H7 (cell line): ENCODE data around the gene CYP2B6. TPM values are rescaled to one million over a fixed set of nuclear protein-coding genes. Genes with fewer than 3 reads are reported as not detected.
"Not testable (repeated sequence)": the region's sequence is repeated elsewhere in the genome, so short reads cannot be mapped to it uniquely, and the experiment has no call there.

ENCODE experiments used
- DNase-seq: peaks from one replicate; pipeline ENCODE4 v3.0.0; 2012
- H3K27me3 ChIP-seq: 2 replicates; pipeline ENCODE4 v1.6.0; 2011; ENCODE audit warnings: mild to moderate bottlenecking, low read length; ENCODE audit not compliant: control insufficient read depth, insufficient read depth
- H3K36me3 ChIP-seq: replicated peaks from 2 replicates; pipeline ENCODE4 v1.5.1; 2011; ENCODE audit warnings: low read length; ENCODE audit not compliant: control insufficient read depth, insufficient read depth
- H3K4me3 ChIP-seq: 2 replicates; pipeline ENCODE4 v1.5.1; 2011; ENCODE audit warnings: low read depth, mild to moderate bottlenecking, control low read depth, low read length, moderate library complexity; ENCODE audit not compliant: insufficient read depth
- total RNA-seq: library from RNA; depleted of rRNA; stranded (reverse); fragments of >200 nt; shearing (Covaris generic); gene quantifications from 2 replicates; pipeline ENCODE4 v1.2.3, GENCODE V29; 2014

The CYP2B6 gene
- total RNA-seq, 1 experiment from 2014 or later = 22.4 TPM

- H3K27me3 ChIP-seq, DNase-seq, H3K4me3 ChIP-seq, H3K36me3 ChIP-seq: not testable (repeated sequence)
Observed at GRCh38 chr19:41003656-41004055, 12.6 kb downstream of the CYP2B6 start.

- DNase-seq = no peak
- Histone ChIP-seq H3K36me3 (no peaks in the 10 kb centered on the region), H3K4me3 (no peak overlapping the region), H3K27me3 (no peaks in the 10 kb centered on the region)
Observed at GRCh38 chr19:41009700-41010235, 18.7 kb downstream of the CYP2B6 start.

- DNase-seq = no peak
- H3K27me3 ChIP-seq = no peaks in the 10 kb centered on the region
- no peaks in the 10 kb centered on the region for H3K36me3 ChIP-seq
- no peak overlapping the region for H3K4me3 ChIP-seq
Observed at GRCh38 chr19:41013359-41013758, 22.3 kb downstream of the CYP2B6 start.

- no peaks in the 10 kb centered on the region for H3K36me3 ChIP-seq
- no peaks in the 10 kb centered on the region for H3K27me3 ChIP-seq
- no peak overlapping the region for H3K4me3 ChIP-seq
- DNase-seq = no peak
Observed at GRCh38 chr19:41014643-41015042, 23.6 kb downstream of the CYP2B6 start.

GRCh38 chr19:41016488-41017071 is 25.5 kb downstream of the CYP2B6 start:
- Histone ChIP-seq H3K36me3 (no peaks in the 10 kb centered on the region), H3K27me3 (no peaks in the 10 kb centered on the region), H3K4me3 (no peak overlapping the region)
- DNase-seq = no peak

- no peaks in the 10 kb centered on the region for H3K36me3 ChIP-seq
- no peaks in the 10 kb centered on the region for H3K27me3 ChIP-seq
- no peak overlapping the region for H3K4me3 ChIP-seq
- DNase-seq = no peak
Observed at GRCh38 chr19:41018736-41019290, 27.7 kb downstream of the CYP2B6 start.

GRCh38 chr19:41019346-41019745 is 28.3 kb downstream of the CYP2B6 start:
- Histone ChIP-seq H3K4me3 (no peak overlapping the region), H3K36me3 (no peaks in the 10 kb centered on the region), H3K27me3 (no peaks in the 10 kb centered on the region)
- no peak for DNase-seq

- Histone ChIP-seq H3K36me3 (no peaks in the 10 kb centered on the region), H3K27me3 (no peaks in the 10 kb centered on the region; the same call in 1 of the 2 replicates)
- DNase-seq = peak; percentile 43
Observed at GRCh38 chr19:41023193-41023592, 32.1 kb downstream of the CYP2B6 start.

GRCh38 chr19:41025411-41025810 is 34.3 kb downstream of the CYP2B6 start:
- DNase-seq = no peak
- H3K4me3 ChIP-seq = no peak overlapping the region
- peaks cover 2% of the 10 kb centered on the region; the same call in 1 of the 2 replicates for H3K27me3 ChIP-seq
- no peaks in the 10 kb centered on the region for H3K36me3 ChIP-seq

More at GRCh38 chr19:41023193-41023592, 32.1 kb downstream of the CYP2B6 start:
- no peak overlapping the region for H3K4me3 ChIP-seq

GRCh38 chr19:41025871-41026270 is 34.8 kb downstream of the CYP2B6 start:
- peaks cover 2% of the 10 kb centered on the region; the same call in 1 of the 2 replicates for H3K27me3 ChIP-seq
- H3K36me3 ChIP-seq = no peaks in the 10 kb centered on the region
- DNase-seq = peak; percentile 44
- no peak overlapping the region for H3K4me3 ChIP-seq

- Histone ChIP-seq H3K36me3 (no peaks in the 10 kb centered on the region), H3K4me3 (no peak overlapping the region), H3K27me3 (peaks cover 2% of the 10 kb centered on the region; the same call in 1 of the 2 replicates)
- DNase-seq = no peak
Observed at GRCh38 chr19:41027273-41027967, 36.3 kb downstream of the CYP2B6 start.

- no peak overlapping the region for H3K4me3 ChIP-seq
- no peak for DNase-seq
- peaks cover 2% of the 10 kb centered on the region; the same call in 1 of the 2 replicates for H3K27me3 ChIP-seq
Observed at GRCh38 chr19:41029524-41030432, 38.7 kb downstream of the CYP2B6 start.

GRCh38 chr19:41030651-41031050 is 39.6 kb downstream of the CYP2B6 start:
- peaks cover 2% of the 10 kb centered on the region; the same call in 1 of the 2 replicates for H3K27me3 ChIP-seq
- H3K4me3 ChIP-seq = no peak overlapping the region
- no peaks in the 10 kb centered on the region for H3K36me3 ChIP-seq
- peak; percentile 57 for DNase-seq

More at GRCh38 chr19:41029524-41030432, 38.7 kb downstream of the CYP2B6 start:
- H3K36me3 ChIP-seq = no peaks in the 10 kb centered on the region

GRCh38 chr19:41031916-41032315 is 40.8 kb downstream of the CYP2B6 start:
- peaks cover 2% of the 10 kb centered on the region; the same call in 1 of the 2 replicates for H3K27me3 ChIP-seq
- no peak for DNase-seq
- no peaks in the 10 kb centered on the region for H3K36me3 ChIP-seq
- H3K4me3 ChIP-seq = no peak overlapping the region
